Renal cortex interstitium (tissue), 11 donors: ENCODE results near the gene COL4A2. TPM values are rescaled to one million over a fixed set of nuclear protein-coding genes. Genes with fewer than 3 reads are reported as not detected.

Experiments used
- DNase-seq, 11 donors: peaks; one replicate each; pipeline ENCODE4 v3.0.0-alpha.2; 2013; ENCODE audit warnings: low read depth in 9 of 11, low spot score in 4 of 11; ENCODE audit errors: extremely low read depth in 1 of 11
- polyA plus RNA-seq, 3 donors: library from polyadenylated mRNA; unstranded; fragments of 120-200 nt; gene quantifications; one replicate each; pipeline ENCODE4 v1.2.1, GENCODE V29; 2013; ENCODE audit not compliant: insufficient read length in 3 of 3

Gene COL4A2
- polyA plus RNA-seq, 3 donors = 422 to 524 (median 515) TPM

GRCh38 chr13:110500341-110500740, 193.3 kb downstream of the COL4A2 start:
- DNase-seq = no peak

GRCh38 chr13:110501188-110501587, 194.1 kb downstream of the COL4A2 start:
- DNase-seq = no peak

GRCh38 chr13:110503037-110503901, 196.2 kb downstream of the COL4A2 start:
- DNase-seq = no peak

- DNase-seq = no peak
These were observed 197.0 kb downstream of the COL4A2 start for GRCh38 chr13:110503979-110504499.

GRCh38 chr13:110505594-110505993, 198.5 kb downstream of the COL4A2 start:
- no peak for DNase-seq

- DNase-seq = no peak
These were observed 199.3 kb downstream of the COL4A2 start for GRCh38 chr13:110506396-110506795.

GRCh38 chr13:110506859-110507566, 199.9 kb downstream of the COL4A2 start:
- DNase-seq = peak in 1 of 11 donors; percentile 47

GRCh38 chr13:110507678-110508381, 200.7 kb downstream of the COL4A2 start:
- no peak for DNase-seq

GRCh38 chr13:110509478-110509926, 202.4 kb downstream of the COL4A2 start:
- DNase-seq = no peak

GRCh38 chr13:110509971-110510786, 203.1 kb downstream of the COL4A2 start:
- no peak for DNase-seq

GRCh38 chr13:110511509-110512181, 204.6 kb downstream of the COL4A2 start:
- no peak for DNase-seq

GRCh38 chr13:110512198-110512740, 205.2 kb downstream of the COL4A2 start:
- DNase-seq = no peak

GRCh38 chr13:110516500-110516899, 209.4 kb downstream of the COL4A2 start:
- DNase-seq = no peak

- DNase-seq = no peak
These were observed 210.6 kb downstream of the COL4A2 start for GRCh38 chr13:110517505-110518225.

GRCh38 chr13:110518226-110518525, 211.1 kb downstream of the COL4A2 start:
- no peak for DNase-seq

GRCh38 chr13:110518571-110518970, 211.5 kb downstream of the COL4A2 start:
- DNase-seq = no peak

- no peak for DNase-seq
These were observed 212.0 kb downstream of the COL4A2 start for GRCh38 chr13:110519046-110519445.
